ENCODE data around the gene TCN2.
"Not testable (repeated sequence)": the region's sequence is repeated elsewhere in the genome, so short reads cannot be mapped to it uniquely, and the experiment has no call there.

The TCN2 gene

GRCh38 chr22:30612789-30613188 lies 5.8 kb downstream of the TCN2 start:
- FAIRE-seq: no peak

- no peak for FAIRE-seq
These were observed 7.3 kb downstream of the TCN2 start for GRCh38 chr22:30614268-30614667.

GRCh38 chr22:30614879-30615278 lies 7.9 kb downstream of the TCN2 start:
- FAIRE-seq: no peak

- FAIRE-seq: no peak
These were observed 8.6 kb downstream of the TCN2 start for GRCh38 chr22:30615543-30615954.

- FAIRE-seq: no peak
These were observed 10.8 kb downstream of the TCN2 start for GRCh38 chr22:30617819-30618218.

GRCh38 chr22:30619909-30620308 lies 12.9 kb downstream of the TCN2 start:
- FAIRE-seq: not testable (repeated sequence)

- FAIRE-seq: no peak
These were observed 19.4 kb downstream of the TCN2 start for GRCh38 chr22:30626413-30626812.

- FAIRE-seq: no peak
These were observed 20.5 kb downstream of the TCN2 start for GRCh38 chr22:30627471-30627870.

- no peak for FAIRE-seq
These were observed 21.5 kb downstream of the TCN2 start for GRCh38 chr22:30628491-30628890.

- not testable (repeated sequence) for FAIRE-seq
These were observed 24.5 kb downstream of the TCN2 start for GRCh38 chr22:30631469-30631868.

GRCh38 chr22:30634471-30635233 lies 27.7 kb downstream of the TCN2 start:
- no peak for FAIRE-seq

GRCh38 chr22:30635273-30636225 lies 28.6 kb downstream of the TCN2 start, which contains the start of gene SLC35E4:
Gene SLC35E4, plus strand, starts transcription at chr22:30635781. Its CDS starts 670 bp downstream, at chr22:30636451.
- no peak for FAIRE-seq

- FAIRE-seq: no peak
These were observed 29.5 kb downstream of the TCN2 start for GRCh38 chr22:30636226-30637077.

- FAIRE-seq: no peak
These were observed 30.7 kb downstream of the TCN2 start for GRCh38 chr22:30637701-30638114.

- FAIRE-seq: no peak
These were observed 33.4 kb downstream of the TCN2 start for GRCh38 chr22:30640361-30640760.

- no peak for FAIRE-seq
These were observed 34.0 kb downstream of the TCN2 start for GRCh38 chr22:30640839-30641430.

GRCh38 chr22:30643055-30643875 lies 36.3 kb downstream of the TCN2 start:
- FAIRE-seq: no peak

- no peak for FAIRE-seq
These were observed 39.7 kb downstream of the TCN2 start for GRCh38 chr22:30646518-30647160.

- no peak for FAIRE-seq
These were observed 40.6 kb downstream of the TCN2 start for GRCh38 chr22:30647536-30647935.

- FAIRE-seq: no peak
These were observed 41.9 kb downstream of the TCN2 start for GRCh38 chr22:30648825-30649224.

Data from endometrium (tissue), 2 donors.